ENCODE data around the gene MYO18B. TPM values are rescaled to one million over a fixed set of nuclear protein-coding genes. Genes with fewer than 3 reads are reported as not detected.

The MYO18B gene
- total RNA-seq, 1 donor from 2014 or later = not detected

- Histone ChIP-seq H3K4me3 (ENCODE audit: low read depth, low read length) (no peak overlapping the region), H3K36me3 (ENCODE audit: control insufficient read depth, insufficient read depth, low read length) (no peaks in the 10 kb centered on the region), H3K27me3 (ENCODE audit: control insufficient read depth, insufficient read depth, low read length) (peaks cover 2% of the 10 kb centered on the region)
- TF ChIP-seq CTCF (IDR thresholded peaks at IDR 0.05; ENCODE audit: insufficient read depth, low read length, severe bottlenecking) = no peak
- DNase-seq (ENCODE audit: low read depth) (no peak), FAIRE-seq (no peak)
Measured at GRCh38 chr22:25753252-25753651, 11.3 kb downstream of the MYO18B start.

GRCh38 chr22:25754527-25755202, 12.7 kb downstream of the MYO18B start:
- H3K36me3 ChIP-seq (ENCODE audit: control insufficient read depth, insufficient read depth, low read length) = no peaks in the 10 kb centered on the region
- no peak overlapping the region for H3K4me3 ChIP-seq (ENCODE audit: low read depth, low read length)
- FAIRE-seq (no peak), DNase-seq (ENCODE audit: low read depth) (no peak)
- peaks cover 2% of the 10 kb centered on the region for H3K27me3 ChIP-seq (ENCODE audit: control insufficient read depth, insufficient read depth, low read length)
- TF ChIP-seq CTCF (IDR thresholded peaks at IDR 0.05; ENCODE audit: insufficient read depth, low read length, severe bottlenecking) = no peak

GRCh38 chr22:25757686-25758085, 15.7 kb downstream of the MYO18B start:
- H3K27me3 ChIP-seq (ENCODE audit: control insufficient read depth, insufficient read depth, low read length) = no peaks in the 10 kb centered on the region
- no peak overlapping the region for H3K4me3 ChIP-seq (ENCODE audit: low read depth, low read length)
- DNase-seq (ENCODE audit: low read depth) (peak; percentile 91), FAIRE-seq (no peak)
- H3K36me3 ChIP-seq (ENCODE audit: control insufficient read depth, insufficient read depth, low read length) = no peaks in the 10 kb centered on the region
- no peak for TF ChIP-seq CTCF (IDR thresholded peaks at IDR 0.05; ENCODE audit: insufficient read depth, low read length, severe bottlenecking)

- no peak for TF ChIP-seq CTCF (IDR thresholded peaks at IDR 0.05; ENCODE audit: insufficient read depth, low read length, severe bottlenecking)
- FAIRE-seq (no peak), DNase-seq (ENCODE audit: low read depth) (peak; percentile 77)
- Histone ChIP-seq H3K36me3 (ENCODE audit: control insufficient read depth, insufficient read depth, low read length) (no peaks in the 10 kb centered on the region), H3K4me3 (ENCODE audit: low read depth, low read length) (no peak overlapping the region), H3K27me3 (ENCODE audit: control insufficient read depth, insufficient read depth, low read length) (no peaks in the 10 kb centered on the region)
Measured at GRCh38 chr22:25758316-25758715, 16.3 kb downstream of the MYO18B start.

GRCh38 chr22:25759825-25760231, 17.8 kb downstream of the MYO18B start:
- H3K36me3 ChIP-seq (ENCODE audit: control insufficient read depth, insufficient read depth, low read length) = no peaks in the 10 kb centered on the region
- no peak for TF ChIP-seq CTCF (IDR thresholded peaks at IDR 0.05; ENCODE audit: insufficient read depth, low read length, severe bottlenecking)
- H3K27me3 ChIP-seq (ENCODE audit: control insufficient read depth, insufficient read depth, low read length) = no peaks in the 10 kb centered on the region
- DNase-seq (ENCODE audit: low read depth) (peak; percentile 99), FAIRE-seq (no peak)
- H3K4me3 ChIP-seq (ENCODE audit: low read depth, low read length) = no peak overlapping the region

GRCh38 chr22:25760294-25760693, 18.3 kb downstream of the MYO18B start:
- no peak for TF ChIP-seq CTCF (IDR thresholded peaks at IDR 0.05; ENCODE audit: insufficient read depth, low read length, severe bottlenecking)
- FAIRE-seq (no peak), DNase-seq (ENCODE audit: low read depth) (no peak)
- no peak overlapping the region for H3K4me3 ChIP-seq (ENCODE audit: low read depth, low read length)
- H3K27me3 ChIP-seq (ENCODE audit: control insufficient read depth, insufficient read depth, low read length) = no peaks in the 10 kb centered on the region
- H3K36me3 ChIP-seq (ENCODE audit: control insufficient read depth, insufficient read depth, low read length) = no peaks in the 10 kb centered on the region

All from bronchial epithelial cell (primary cell).